HG03442 (cell line): ENCODE results near the gene LRRC27.
"Not testable (repeated sequence)": the region's sequence is repeated elsewhere in the genome, so short reads cannot be mapped to it uniquely, and the experiment has no call there.

Experiments used
- ATAC-seq: cut with Tn5 transposase; IDR thresholded peaks from one replicate; pipeline ENCODE4 v1.9.1; 2021; ENCODE audit warnings: mild to moderate bottlenecking, moderate library complexity; ENCODE audit not compliant: unreplicated experiment

LRRC27 gene

DNA sequence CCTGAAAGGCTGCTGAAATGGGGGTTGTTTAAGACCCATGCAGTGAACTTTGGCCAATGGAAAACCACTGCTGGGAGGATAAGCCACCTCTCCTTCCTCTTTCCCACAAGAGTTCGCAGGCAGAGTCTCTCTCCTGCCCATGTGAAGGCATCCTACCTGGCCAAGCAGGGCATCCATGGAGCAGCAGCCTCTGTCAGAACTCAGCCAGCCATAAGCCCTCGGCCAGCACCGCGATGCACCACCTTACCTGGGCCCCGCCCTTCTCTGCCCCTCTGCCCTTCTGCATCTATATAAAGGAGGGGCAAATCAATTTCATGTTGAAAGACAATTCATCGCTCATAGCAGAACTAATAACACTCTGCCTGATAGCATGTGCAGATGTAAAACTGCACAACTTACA, 18.1 kb upstream of the LRRC27 start:
- ATAC-seq = no peak

DNA sequence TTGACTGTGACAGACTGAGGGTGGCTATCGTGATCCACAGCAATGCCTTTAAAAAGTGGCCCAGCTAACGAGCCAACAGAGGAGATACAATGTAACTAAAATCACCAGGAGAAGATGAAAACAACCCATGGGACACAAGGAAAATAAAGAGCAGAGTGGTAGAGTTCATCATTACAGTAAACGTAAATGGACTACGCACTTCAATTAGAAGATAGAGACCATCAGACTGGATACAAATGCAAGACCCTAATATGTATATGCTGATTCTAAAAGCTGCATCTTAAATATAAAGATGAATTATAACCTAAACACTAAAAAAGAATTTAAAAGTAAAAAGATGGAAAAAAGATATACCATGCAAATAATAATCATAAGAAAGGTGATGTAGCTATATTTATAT, 17.7 kb upstream of the LRRC27 start:
- no peak for ATAC-seq

DNA sequence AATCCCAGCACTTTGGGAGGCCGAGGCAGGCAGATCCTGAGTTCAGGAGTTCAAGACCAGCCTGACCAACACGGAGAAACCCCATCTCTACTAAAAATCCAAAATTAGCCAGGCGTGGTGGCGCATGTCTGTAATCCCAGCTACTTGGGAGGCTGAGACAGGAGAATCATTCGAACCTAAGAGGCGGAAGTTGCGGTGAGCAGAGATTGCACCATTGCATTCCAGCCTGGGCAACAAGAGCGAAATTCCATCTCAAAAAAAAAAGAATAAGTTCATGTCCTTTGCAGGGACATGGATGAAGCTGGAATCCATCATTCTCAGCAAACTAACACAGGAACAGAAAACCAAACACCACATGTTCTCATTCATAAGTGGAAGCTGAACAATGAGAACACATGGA, 17.1 kb upstream of the LRRC27 start:
- not testable (repeated sequence) for ATAC-seq

DNA sequence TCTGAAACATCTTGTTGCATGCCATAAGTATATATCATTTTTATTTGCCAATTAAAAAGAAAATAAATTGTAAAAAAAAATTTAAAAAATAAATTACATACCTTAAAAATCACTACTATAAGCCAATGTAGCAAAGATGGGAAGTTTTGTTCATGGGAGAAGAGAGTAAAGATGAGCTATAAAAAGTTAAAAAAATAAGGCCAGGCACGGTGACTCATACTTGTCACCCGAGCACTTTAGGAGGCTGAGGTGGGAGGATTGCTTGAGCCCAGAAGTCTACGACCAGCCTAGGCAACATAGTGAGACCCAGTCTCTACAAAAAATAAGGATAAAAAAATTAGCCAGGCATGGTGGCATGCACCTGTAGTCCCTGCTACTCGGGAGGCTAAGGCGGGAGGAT, 15.9 kb upstream of the LRRC27 start:
- no peak for ATAC-seq

DNA sequence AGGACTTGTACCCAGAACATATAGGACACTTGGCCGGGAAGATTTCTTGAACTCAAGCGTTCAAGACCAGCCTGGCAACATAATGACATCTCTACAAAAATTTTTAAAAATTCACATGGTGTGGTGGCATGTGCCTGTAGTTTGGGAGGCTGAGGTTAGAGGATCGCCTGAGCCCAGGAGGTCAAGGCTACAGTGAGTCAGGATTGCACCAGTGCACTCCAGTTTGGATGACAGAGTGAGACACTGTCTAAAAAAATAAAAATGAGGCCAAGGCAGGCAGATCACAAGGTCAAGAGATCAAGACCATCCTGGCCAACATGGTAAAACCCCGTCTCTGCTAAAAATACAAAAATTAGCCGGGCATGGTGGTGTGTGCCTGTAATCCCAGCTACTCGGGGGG, 14.5 kb upstream of the LRRC27 start:
- ATAC-seq = not testable (repeated sequence)

DNA sequence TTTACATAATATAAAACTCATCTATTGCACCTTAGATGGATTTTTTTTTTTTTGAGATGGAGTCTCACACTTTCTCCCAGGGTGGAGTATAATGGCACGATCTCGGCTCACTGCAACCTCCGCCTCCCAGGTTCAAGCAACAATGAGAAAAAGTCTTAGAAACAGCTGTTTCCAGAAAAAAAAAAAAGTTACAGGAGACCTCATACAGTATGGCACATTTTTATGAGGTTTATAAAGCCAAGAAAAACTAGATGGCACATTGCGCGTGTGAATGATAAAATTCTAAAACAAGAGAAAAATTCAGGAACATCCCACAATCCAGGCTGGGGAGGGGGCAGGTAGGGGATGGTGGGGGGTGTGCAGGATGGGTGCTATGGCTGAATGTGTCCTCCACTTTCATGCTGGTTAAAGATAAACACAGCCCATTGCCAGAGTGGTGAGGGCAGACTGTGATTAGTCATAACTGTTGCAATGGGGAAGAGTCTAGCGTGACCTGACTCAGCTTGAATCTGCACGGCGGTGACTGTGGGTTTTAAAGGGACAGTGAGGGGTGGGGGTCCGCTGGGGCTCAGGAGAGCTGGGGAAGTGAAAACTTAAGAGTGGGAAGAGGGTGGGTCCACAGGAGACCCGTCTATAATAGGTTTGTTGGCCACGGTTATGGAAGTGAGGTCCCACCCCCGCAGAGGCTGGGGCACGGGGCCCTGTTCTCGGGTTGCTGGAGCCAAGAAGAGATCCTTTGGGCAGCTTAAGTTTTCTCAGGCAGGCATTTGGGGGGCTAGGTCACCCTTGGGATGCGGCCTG, 11.9 kb upstream of the LRRC27 start:
- peak; percentile 99 for ATAC-seq

DNA sequence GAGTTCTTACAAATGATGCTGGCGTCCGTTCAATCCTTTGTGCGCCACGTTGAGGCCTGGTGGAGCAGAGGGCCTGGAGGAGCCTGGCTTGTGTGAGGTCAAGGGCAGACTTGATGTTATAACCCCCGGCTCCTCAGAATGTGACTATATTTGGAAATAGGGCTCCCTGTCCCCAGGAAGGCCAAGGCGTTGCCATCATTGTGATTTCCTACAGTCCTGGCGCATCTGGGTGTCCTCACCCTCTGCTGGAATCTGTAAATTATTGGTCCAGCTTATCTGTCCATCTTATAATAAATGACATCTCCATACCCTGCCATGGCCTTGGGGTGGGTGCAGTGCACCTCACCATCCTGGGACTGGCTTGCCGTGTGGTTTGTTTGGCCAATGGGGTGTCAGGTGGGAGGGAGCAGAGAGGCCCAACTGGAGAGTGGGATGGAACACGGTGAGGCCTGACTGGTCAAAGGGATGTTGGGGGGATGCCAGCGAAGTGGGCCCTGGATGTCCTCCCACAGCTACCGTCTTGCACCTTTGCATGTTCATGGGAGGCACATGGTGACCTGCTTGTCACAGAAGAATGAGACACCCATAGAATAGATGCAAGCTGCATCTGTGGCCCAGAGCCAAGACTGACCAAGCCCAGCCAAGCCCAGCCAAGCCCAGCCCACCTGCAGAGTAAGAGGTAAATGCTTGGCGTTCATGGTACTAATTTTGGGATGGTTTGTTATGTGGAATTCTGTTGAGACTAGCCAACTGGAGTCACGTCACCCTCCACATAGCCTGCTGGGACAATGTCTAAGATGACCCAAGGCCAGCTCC, 11.1 kb upstream of the LRRC27 start:
- ATAC-seq = peak; percentile 6

DNA sequence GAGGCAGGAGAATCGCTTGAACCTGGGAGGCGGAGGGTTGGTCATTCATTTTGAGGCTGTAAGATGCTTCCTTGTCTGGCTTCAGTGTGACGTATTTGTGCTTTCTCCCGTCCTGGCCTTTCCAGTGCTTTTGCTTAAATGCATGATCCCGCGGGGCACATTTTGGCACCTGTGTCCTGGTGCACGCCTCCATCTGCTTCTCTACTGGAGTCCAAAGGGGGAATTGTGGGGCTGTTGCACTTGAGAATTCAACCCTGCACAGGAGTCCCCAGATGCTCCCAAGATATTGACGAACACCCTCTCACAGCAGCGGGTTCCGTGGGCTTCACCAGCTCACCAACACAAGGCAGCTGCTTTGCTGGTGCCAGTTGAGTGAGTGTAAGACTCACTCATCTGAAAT, 10.3 kb upstream of the LRRC27 start:
- ATAC-seq = no peak

DNA sequence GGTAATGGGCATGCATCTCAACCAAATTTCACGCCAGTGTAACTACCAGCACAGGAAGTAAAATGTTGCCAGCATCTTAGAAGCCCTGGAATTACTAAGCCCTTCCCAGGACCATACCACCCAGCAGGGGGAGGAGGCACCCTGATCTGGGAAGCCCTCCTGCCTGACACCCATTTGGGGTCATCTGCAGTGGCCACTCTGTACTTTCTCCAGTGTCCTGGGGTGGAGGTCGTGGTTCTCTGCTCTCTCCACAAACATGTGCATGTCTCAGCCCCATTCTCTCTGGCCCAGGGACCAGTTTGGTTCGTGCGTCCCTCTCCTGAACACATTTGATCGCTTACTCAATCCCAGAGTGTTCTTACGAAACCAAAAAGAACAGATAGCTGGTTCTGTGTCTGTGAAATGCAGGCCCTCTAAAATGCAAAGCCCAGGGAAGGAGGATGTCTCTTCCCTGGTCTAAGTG, 9.4 kb upstream of the LRRC27 start:
- no peak for ATAC-seq

DNA sequence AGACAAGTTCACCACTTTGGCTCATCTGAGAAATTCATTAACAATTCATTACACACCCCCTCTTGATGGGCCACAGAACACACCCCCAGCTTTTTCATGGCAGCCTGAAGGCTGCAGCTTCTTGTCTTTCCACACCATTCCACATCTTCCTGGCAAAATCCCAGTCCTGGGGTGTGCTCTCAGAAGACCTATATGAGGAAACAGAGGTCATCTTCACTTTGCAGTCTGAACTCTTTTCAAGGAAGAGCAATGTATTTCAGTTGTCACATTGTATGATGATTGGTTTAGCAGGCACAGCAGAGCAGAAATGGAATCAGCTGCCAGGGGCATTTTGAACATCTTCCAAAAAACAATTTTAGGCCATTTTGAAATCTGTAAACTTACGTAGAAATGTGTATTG, 7.8 kb upstream of the LRRC27 start:
- no peak for ATAC-seq

DNA sequence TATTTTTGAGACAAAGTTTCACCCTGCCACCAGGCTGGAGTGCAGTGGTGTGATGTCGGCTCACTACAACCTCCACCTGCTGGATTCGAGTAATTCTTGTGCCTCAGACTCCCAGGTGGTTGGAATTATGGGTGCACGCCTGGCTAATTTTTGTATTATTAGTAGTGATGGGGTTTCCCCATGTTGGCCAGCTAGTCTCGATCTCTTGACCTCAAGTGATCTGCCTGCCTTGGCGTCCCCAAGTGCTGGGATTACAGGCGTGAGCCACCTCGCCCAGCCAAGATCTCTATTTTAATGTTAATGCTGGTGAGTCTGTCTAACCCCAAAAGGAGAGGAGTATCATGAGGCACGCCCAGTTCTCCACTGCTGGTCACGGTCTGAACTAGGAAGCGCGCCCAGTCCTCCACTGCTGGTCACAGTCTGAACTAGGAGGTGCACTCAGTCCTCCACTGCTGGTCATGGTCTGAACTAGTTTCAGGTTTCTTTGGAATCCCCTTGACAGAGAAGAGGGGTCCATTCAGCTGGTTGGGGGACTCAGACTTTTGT, 5.6 kb upstream of the LRRC27 start:
- ATAC-seq = peak; percentile 37

DNA sequence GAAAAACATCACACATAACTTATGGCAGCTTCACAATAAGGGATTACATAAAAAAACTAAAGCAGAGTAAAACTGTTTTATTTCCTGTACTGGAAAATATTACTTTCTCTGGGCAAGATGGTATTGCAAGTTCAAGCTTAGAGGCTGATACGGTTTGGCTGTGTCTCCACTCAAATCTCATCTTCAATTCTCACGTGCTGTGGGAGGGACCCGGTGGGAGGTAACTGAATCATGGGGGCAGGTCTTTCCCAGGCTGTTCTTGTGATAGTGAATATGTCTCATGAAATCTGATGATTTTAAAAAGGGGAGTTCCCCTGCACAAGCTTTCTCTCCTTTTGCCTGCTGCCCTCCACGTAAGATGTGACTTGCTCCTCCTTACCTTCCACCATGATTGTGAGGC, 5.1 kb upstream of the LRRC27 start:
- no peak for ATAC-seq

DNA sequence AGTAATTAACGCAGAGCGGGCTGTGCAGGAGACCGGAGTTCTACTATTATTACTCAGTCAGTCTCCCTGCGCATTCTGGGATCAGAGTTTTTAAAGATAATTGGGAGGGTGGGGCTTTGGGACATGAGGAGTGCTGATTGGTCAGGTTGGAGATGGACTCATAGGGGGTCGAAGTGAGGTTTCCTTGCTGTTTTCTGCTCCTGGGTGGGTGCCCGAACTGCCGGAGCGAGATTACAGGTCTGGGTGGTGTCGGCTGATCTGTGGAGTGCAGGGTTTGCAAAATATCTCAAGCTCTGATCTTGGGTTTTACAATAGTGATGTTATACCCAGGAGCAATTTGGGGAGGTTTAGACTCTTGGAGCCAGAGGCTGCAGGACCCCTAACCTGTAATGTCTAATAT, 3.9 kb upstream of the LRRC27 start:
- no peak for ATAC-seq

DNA sequence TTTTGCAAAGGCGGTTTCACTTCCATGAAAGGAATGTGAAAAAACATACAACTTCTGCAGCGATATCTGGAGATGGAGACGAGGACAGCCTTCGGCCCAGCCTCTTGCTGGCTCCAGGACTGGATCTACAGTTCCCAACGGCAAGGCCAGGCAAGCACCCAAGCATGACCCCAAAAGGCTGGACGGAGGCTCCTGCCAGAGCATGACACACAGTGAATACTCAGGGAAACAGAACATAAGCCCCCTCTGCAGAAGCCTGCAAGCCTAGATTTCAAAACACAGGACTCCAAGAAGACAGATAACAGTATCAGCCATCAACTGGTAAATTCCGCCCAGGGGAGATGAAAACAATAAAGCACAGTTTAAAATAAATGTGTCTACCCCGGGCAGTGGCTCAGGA, 3.3 kb upstream of the LRRC27 start:
- no peak for ATAC-seq

DNA sequence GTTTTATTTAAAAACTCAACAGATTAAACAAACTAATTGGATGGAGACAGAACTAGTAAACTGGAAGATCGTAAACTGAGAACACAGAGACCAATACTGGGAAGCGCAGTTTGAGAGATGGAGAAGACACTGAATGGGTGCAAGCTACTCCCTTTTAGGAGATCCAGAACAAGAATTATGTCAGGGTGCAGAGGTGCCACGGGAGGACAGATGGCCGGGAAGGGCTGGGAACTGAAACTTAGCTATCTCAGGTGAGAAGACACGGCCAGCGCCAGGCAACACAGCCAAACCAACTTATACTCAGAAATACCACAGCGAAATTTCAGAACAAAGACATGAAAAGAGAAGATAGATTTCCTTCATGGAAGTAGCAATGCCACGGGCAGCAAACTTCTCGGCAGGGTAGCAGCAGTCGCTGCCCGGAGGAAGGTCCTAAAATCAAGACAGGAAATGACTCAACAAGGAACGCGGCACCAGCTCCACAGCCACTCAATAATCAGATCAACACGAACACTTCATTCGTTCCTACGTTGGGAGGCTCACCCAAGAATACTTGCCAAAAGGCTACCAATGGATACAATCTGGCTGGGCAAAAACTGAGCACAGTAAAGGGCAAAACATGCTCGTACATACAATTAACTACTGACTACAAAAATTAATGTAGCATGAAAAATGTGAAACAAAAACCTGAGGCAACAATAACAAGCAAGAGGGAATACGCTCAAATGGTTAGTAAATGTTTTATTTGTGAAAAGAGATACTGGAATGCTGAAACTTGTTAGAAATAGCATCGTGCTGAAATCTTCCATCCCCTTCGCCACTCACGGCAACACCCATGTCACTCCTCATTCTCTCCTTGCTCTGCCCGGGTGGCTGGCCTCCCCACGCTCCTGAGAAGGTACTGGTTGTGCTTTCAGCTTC, 2.2 kb upstream of the LRRC27 start:
- ATAC-seq = no peak

DNA sequence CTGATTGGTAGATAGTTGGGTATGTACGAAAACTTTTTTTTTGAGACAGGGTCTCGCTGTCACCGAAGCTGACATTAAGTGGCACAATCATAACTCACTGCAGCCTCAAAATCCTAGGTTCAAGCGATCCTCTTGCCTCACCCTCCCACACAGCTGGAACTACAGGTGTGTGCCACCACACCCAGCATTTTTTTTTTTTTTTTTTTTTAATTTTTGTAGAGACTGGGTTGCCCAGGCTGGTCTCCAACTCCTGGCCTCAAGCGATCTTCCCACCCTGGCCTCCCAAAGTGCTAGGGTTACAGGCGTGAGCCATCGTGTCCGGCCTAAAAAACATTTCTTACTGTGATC, 1.5 kb upstream of the LRRC27 start:
- no peak for ATAC-seq

DNA sequence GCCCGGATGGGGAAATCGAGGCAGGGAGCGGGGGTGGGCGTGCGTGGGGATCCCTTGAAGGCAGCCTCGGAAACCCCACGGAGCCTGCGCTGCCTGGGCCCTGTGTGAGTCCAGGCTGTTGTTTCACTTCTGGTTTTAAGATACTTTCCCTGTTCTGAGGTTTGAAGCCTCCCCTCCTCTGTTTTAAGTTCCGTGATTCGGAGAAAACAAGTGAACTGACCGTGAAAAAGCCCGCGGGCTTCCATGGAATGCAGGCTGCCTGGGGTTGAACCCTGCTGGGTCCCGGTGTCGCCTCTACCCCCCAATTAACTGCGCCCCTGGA, 401 bp downstream of the LRRC27 start:
- ATAC-seq = peak; percentile 48

DNA sequence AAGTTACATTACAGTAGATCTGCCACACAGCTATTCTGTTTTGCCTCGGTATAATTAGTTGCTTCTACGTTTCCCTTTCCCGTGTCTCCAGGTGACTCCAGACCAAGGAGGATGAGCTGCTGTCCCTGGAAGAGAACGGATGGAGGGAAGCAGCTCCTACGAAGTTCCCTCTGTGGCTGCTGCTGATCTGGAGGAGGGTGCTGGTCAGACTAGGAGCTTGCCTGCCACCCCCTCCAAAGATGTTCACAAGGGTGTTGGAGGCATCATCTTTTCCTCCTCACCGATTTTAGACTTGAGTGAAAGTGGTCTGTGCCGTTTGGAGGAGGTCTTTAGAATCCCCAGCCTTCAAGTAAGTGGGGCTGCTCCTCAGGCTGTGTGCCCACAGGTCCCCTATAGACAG, 1.4 kb downstream of the LRRC27 start:
- no peak for ATAC-seq

DNA sequence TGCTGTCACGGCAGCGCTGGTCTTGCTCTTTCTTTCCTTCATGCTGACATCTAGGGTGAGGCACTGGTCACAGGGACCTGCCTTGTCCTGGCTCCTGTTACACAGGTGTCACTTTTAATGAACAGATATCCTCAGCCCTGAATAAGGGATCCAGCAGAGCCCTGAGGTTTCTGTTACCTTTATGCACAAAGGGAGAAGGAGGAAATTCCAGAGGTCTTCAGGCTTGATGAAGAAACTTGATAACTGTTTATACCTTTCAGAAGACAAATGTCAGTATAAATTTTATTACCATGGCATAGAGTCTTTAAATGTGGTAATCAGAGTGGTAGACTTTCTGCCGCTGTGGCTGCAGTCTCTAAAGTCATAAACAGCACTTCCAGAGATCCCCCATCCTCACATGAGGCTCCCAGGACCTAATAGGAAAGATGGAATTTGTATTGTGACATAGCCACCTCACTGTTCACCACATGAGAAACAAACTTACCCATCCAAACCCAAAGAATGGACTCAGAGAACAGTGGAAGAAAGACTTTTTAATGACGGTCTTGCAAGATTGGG, 2.7 kb downstream of the LRRC27 start:
- no peak for ATAC-seq

DNA sequence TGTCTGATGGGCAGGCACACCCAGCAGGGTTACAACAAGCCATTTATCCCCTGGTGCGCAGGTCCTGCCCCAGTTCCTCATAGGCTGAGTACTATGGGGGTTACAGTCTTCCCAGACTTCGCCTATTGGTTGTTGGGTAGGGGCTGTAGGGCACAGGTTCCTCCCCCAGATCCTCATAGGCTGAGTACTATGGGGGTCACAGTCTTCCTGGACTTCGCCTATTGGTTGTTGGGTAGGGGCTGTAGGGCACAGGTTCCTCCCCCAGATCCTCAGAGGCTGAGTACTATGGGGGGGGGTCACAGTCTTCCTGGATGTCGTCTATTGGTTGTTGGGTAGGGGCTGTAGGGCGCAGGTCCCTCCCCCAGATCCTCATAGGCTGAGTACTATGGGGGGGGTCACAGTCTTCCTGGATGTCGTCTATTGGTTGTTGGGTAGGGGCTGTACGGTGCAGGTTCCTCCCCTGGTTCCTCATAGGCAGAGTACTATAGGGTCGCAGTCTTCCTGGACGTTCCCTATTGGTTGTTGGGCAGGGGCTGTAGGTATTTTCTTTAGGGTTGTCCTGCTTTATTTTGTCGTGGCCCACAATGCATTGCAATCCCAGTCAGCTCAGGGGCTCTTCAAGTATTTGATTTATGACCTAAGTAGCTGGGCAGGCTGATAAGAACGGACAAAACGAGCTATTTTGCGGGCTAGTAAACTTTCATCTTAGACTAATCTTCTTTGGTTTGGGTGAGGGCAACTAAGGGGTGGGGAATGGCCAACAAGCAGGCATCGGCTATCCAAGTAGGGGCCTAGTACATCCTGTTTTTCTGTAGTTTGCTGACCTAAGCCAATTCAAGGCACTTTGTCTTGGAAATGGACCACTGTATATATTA, 3.4 kb downstream of the LRRC27 start:
- ATAC-seq = no peak
